HepG2 (cell line): ENCODE data around the gene DHX8. TPM values are rescaled to one million over a fixed set of nuclear protein-coding genes. Genes with fewer than 3 reads are reported as not detected.
A peak's percentile ranks its signal among the peaks of the same experiment; 100 is the strongest.

Experiments
- ARNT ChIP-seq: fragments of 450-650 bp; IDR thresholded peaks from 2 replicates; pipeline ENCODE4 v1.6.1; 2017
- ATF1 ChIP-seq: IDR thresholded peaks from 2 replicates; pipeline ENCODE4 v1.6.1; 2016; ENCODE audit warnings: mild to moderate bottlenecking, control low read depth
- CTCF ChIP-seq: sonication (generic); formaldehyde crosslinking; IDR thresholded peaks from 2 replicates; pipeline ENCODE4 v1.5.0; 2020; ENCODE audit warnings: mild to moderate bottlenecking, missing genetic modification reagents, moderate library complexity
- DPF2 ChIP-seq: sonication (generic); formaldehyde crosslinking; IDR thresholded peaks from 2 replicates; pipeline ENCODE4 v1.4.0; 2020; ENCODE audit warnings: mild to moderate bottlenecking, low read depth, missing genetic modification reagents, borderline replicate concordance
- GLI4 ChIP-seq: sonication (generic); formaldehyde crosslinking; IDR thresholded peaks from 2 replicates; pipeline ENCODE4 v1.5.1; 2020; ENCODE audit warnings: missing genetic modification reagents, mild to moderate bottlenecking, moderate library complexity, borderline replicate concordance
- HIC2 ChIP-seq: sonication (generic); formaldehyde crosslinking; IDR thresholded peaks from 2 replicates; pipeline ENCODE4 v1.9.0; 2022; ENCODE audit warnings: low read depth, missing genetic modification reagents
- IRF2 ChIP-seq: IDR thresholded peaks from 2 replicates; pipeline ENCODE4 v1.6.1; 2018; ENCODE audit warnings: missing genetic modification reagents, missing compliant biosample characterization
- JUND ChIP-seq: sonication (generic); formaldehyde crosslinking; IDR thresholded peaks from 2 replicates; pipeline ENCODE4 v1.8.0; 2022; ENCODE audit warnings: mild to moderate bottlenecking, missing genetic modification reagents
- MXI1 ChIP-seq: IDR thresholded peaks from 3 replicates; pipeline ENCODE4 v1.6.1; 2012; ENCODE audit warnings: low read depth, low read length, inconsistent platforms, borderline replicate concordance
- ONECUT2 ChIP-seq: sonication (generic); formaldehyde crosslinking; IDR thresholded peaks from 2 replicates; pipeline ENCODE4 v1.4.0; 2020; ENCODE audit warnings: missing genetic modification reagents
- SOX5 ChIP-seq: IDR thresholded peaks from 2 replicates; pipeline ENCODE4 v1.6.1; 2016; ENCODE audit warnings: borderline replicate concordance
- SRSF4 ChIP-seq: fragments of 200-400 bp; formaldehyde crosslinking; IDR thresholded peaks from one replicate; pipeline ENCODE4 v1.6.1; 2018; ENCODE audit warnings: mild to moderate bottlenecking, low read depth, low read length, moderate library complexity; ENCODE audit not compliant: poor library complexity, severe bottlenecking
- SRSF9 ChIP-seq: fragments of 200-400 bp; formaldehyde crosslinking; IDR thresholded peaks from 2 replicates; pipeline ENCODE4 v1.6.1; 2018; ENCODE audit warnings: borderline replicate concordance, mild to moderate bottlenecking, low read depth, low read length; ENCODE audit not compliant: insufficient read depth, poor library complexity, severe bottlenecking
- XBP1 ChIP-seq: sonication (generic); formaldehyde crosslinking; IDR thresholded peaks from 2 replicates; pipeline ENCODE4 v1.5.0; 2020; ENCODE audit warnings: missing genetic modification reagents
- ZC3H13 ChIP-seq: sonication (generic); formaldehyde crosslinking; IDR thresholded peaks from 2 replicates; pipeline ENCODE4 v1.8.1; 2023; ENCODE audit warnings: mild to moderate bottlenecking, missing genetic modification reagents, moderate library complexity
- ZFP41 ChIP-seq: sonication (generic); formaldehyde crosslinking; IDR thresholded peaks from 2 replicates; pipeline ENCODE4 v1.4.0; 2020; ENCODE audit warnings: mild to moderate bottlenecking, missing genetic modification reagents, borderline replicate concordance
- ZNF205 ChIP-seq: IDR thresholded peaks from 2 replicates; pipeline ENCODE4 v1.6.1; 2018; ENCODE audit warnings: missing biosample characterization, missing genetic modification reagents
- ZNF512 ChIP-seq: sonication (generic); formaldehyde crosslinking; IDR thresholded peaks from 2 replicates; pipeline ENCODE4 v1.4.0; 2020; ENCODE audit warnings: mild to moderate bottlenecking, missing genetic modification reagents
- ZNF550 ChIP-seq: sonication (generic); formaldehyde crosslinking; IDR thresholded peaks from 2 replicates; pipeline ENCODE4 v1.4.0; 2020; ENCODE audit warnings: mild to moderate bottlenecking, missing genetic modification reagents, borderline replicate concordance
- ZNF704 ChIP-seq: sonication (generic); formaldehyde crosslinking; IDR thresholded peaks from 2 replicates; pipeline ENCODE4 v1.8.1; 2023; ENCODE audit warnings: mild to moderate bottlenecking, inconsistent platforms, moderate library complexity, missing genetic modification reagents, borderline replicate concordance
- polyA plus RNA-seq, 8 experiments: library from polyadenylated mRNA; depleted of rRNA in 3 of 8; stranded (reverse) in 7 of 8; unstranded in 1 of 8; fragments of >200 nt; fragmentation: Illumina TruSeq in 4 of 8; extraction: Trizol in 4 of 8; gene quantifications; 2 replicates each; pipeline versions ENCODE4 v1.2.1 to v1.2.3, GENCODE V29; 2011 to 2016; ENCODE audit warnings: low read depth in 4 of 8, missing spikeins in 1 of 8, mixed read lengths in 1 of 8; ENCODE audit not compliant: insufficient read depth in 1 of 8
- total RNA-seq, 5 experiments: library from RNA; depleted of rRNA; stranded (reverse); fragments of >200 nt; fragmentation: Illumina TruSeq; extraction: Trizol; gene quantifications; 2 replicates each; pipeline ENCODE4 v1.2.3, GENCODE V29; 2016; ENCODE audit warnings: low read depth in 1 of 5
- TF ChIP-seq, protein P1 (sequence below): IDR thresholded peaks from 2 replicates; pipeline ENCODE4 v1.6.1; 2018; ENCODE audit warnings: missing genetic modification reagents, mild to moderate bottlenecking, missing compliant biosample characterization

Gene DHX8
- total and polyA plus RNA-seq, 2 of the 13 experiments (the other 11 are each of a cell fraction or from before 2014, with no cell fraction given) = 24.8 to 48.9 TPM

DNA sequence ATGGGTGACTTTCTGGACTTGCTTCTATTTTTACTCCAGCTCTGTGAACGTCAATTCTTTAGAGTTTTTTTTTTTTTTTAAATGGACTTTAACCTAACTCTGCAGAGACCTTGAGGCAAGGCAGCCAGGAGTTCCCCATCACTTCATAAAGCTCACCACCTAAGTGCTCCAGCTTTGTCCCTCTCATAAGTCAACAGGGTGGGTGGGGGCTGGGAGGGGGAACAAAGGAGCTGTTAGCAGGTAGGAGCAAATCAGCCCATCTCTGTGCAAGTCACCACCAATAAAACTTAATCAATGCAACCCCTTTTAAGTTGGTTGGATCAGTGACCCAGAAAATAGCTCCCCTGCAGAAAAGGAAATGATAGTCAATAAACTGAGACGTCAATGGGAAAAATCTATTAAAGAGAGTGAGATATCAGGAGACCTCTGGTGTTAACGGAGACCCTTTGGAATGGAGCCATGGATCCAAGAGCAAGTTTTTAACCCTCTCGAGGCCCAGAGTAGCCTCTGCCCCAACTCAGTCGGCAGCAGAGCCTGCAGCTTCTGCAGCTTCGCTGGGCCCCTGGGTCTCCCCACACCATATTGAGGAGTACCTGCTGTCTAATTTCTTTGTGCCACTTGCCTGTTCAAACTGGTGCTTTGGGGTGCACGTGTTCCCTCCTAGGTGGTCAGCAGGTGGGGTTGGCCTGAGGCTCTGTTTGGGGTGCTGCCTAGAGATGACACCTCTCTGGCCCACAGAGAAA, 90.0 kb downstream of the DHX8 start (continued):
- TF ChIP-seq DPF2 (CRISPR knock-in tag) (peak; percentile 18; the same call in 1 of the 2 replicates), ZFP41 (peak; percentile 37; the same call in 1 of the 2 replicates), ZC3H13 (CRISPR knock-in tag) (0 out of 2 replicates have a peak, but pooled peaks have one; percentile 32), SRSF9 (no peak), ATF1 (no peak), SOX5 (CRISPR knock-in tag) (peak; percentile 71; the same call in 1 of the 2 replicates), CTCF (CRISPR knock-in tag) (no peak), ZNF512 (CRISPR knock-in tag) (0 out of 2 replicates have a peak, but pooled peaks have one; percentile 25), MXI1 (no peak), ARNT (no peak), ZNF205 (CRISPR knock-in tag) (peak; percentile 45; the same call in 1 of the 2 replicates), GLI4 (CRISPR knock-in tag) (peak; percentile 91; the same call in 1 of the 2 replicates), SRSF4 (no peak), XBP1 (CRISPR knock-in tag) (no peak), HIC2 (CRISPR knock-in tag) (no peak), ZNF550 (CRISPR knock-in tag) (0 out of 2 replicates have a peak, but pooled peaks have one; percentile 20), ONECUT2 (0 out of 2 replicates have a peak, but pooled peaks have one; percentile 9), IRF2 (peak; percentile 41; the same call in 1 of the 2 replicates), JUND (no peak), ZNF704 (CRISPR knock-in tag) (no peak)
- TF ChIP-seq, protein P1, sequence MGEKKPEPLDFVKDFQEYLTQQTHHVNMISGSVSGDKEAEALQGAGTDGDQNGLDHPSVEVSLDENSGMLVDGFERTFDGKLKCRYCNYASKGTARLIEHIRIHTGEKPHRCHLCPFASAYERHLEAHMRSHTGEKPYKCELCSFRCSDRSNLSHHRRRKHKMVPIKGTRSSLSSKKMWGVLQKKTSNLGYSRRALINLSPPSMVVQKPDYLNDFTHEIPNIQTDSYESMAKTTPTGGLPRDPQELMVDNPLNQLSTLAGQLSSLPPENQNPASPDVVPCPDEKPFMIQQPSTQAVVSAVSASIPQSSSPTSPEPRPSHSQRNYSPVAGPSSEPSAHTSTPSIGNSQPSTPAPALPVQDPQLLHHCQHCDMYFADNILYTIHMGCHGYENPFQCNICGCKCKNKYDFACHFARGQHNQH (CRISPR knock-in tag) = 0 out of 2 replicates have a peak, but pooled peaks have one; percentile 27
